Subcutaneous adipose tissue (tissue), 4 donors: ENCODE results near the gene NR1I2. TPM values are rescaled to one million over a fixed set of nuclear protein-coding genes. Genes with fewer than 3 reads are reported as not detected.

Experiments
- CTCF ChIP-seq: fragments of 450-650 bp; IDR thresholded peaks from one replicate; pipeline ENCODE4 v1.5.1; 2016; ENCODE audit warnings: low read depth, mild to moderate bottlenecking, control low read depth, antibody characterized with exemption, moderate library complexity
- total RNA-seq, 4 donors: library from RNA; depleted of rRNA; stranded (reverse); fragments of >200 nt; gene quantifications; one replicate each; pipeline ENCODE4 v1.1.0, GENCODE V29; 2016

Gene NR1I2
- total RNA-seq, 4 donors from 2014 or later, result 0.66 to 0.68 TPM; not detected in 2

- TF ChIP-seq CTCF, result no peak
Measured at GRCh38 chr3:119794401-119794800, 12.5 kb downstream of the NR1I2 start.

GRCh38 chr3:119794971-119795612 lies 13.2 kb downstream of the NR1I2 start:
- TF ChIP-seq CTCF, result no peak

GRCh38 chr3:119795849-119796248 lies 13.9 kb downstream of the NR1I2 start:
- TF ChIP-seq CTCF, result no peak

- TF ChIP-seq CTCF, result no peak
Measured at GRCh38 chr3:119796368-119796767, 14.5 kb downstream of the NR1I2 start.

GRCh38 chr3:119796785-119797184 lies 14.9 kb downstream of the NR1I2 start:
- no peak for TF ChIP-seq CTCF

- no peak for TF ChIP-seq CTCF
Measured at GRCh38 chr3:119800844-119801243, 18.9 kb downstream of the NR1I2 start.

- TF ChIP-seq CTCF, result no peak
Measured at GRCh38 chr3:119808244-119808643, 26.3 kb downstream of the NR1I2 start.
